Measurements from ENCODE around the gene BHMT2. TPM values are rescaled to one million over a fixed set of nuclear protein-coding genes. Genes with fewer than 3 reads are reported as not detected.

The BHMT2 gene
- total RNA-seq, 2 experiments from 2014 or later = not detected

GRCh38 chr5:79133121-79133656, 63.6 kb downstream of the BHMT2 start:
- Mint-ChIP-seq H3K36me3 (no peaks in the 10 kb centered on the region), H3K4me1 (ENCODE audit: low read depth) (peaks cover 13% of the 10 kb centered on the region), H3K9me3 (no peaks in the 10 kb centered on the region), H3K27ac (no peak overlapping the region), H3K27me3 (peaks cover 3% of the 10 kb centered on the region), H3K4me3 (peak overlapping the region; percentile 67)
- POLR2A ChIA-PET = interaction anchor here (1.1 to 1.2 kb wide), 2 partner anchors 104 to 794 kb away, joined by 3 to 5 read pairs; no protein-coding TSS in a partner anchor
- CTCF ChIA-PET = interaction anchor here (0.6 to 11.2 kb wide), 52 partner anchors 10 to 1441 kb away, joined by 3 to 404 read pairs (median 4); partner anchors contain the start of genes ARSB and BHMT
- intact Hi-C loops (cut with micrococcal nuclease) = loop anchor here (1.0 to 2.0 kb wide), 5 partner anchors 102 to 331 kb away; partner anchors contain the start of gene ARSB
- DNase-seq = no peak

GRCh38 chr5:79133657-79134451, 64.3 kb downstream of the BHMT2 start:
- Mint-ChIP-seq H3K9me3 (no peaks in the 10 kb centered on the region), H3K4me1 (ENCODE audit: low read depth) (peaks cover 13% of the 10 kb centered on the region), H3K36me3 (no peaks in the 10 kb centered on the region), H3K27ac (peak overlapping the region; percentile 74), H3K4me3 (peak overlapping the region; percentile 67), H3K27me3 (peaks cover 3% of the 10 kb centered on the region)
- DNase-seq = peak; percentile 81
- intact Hi-C loops (cut with micrococcal nuclease) = loop anchor here (1.0 to 2.0 kb wide), 5 partner anchors 101 to 330 kb away; partner anchors contain the start of gene ARSB
- ChIA-PET POLR2A (interaction anchor here (0.7 to 1.2 kb wide), 3 partner anchors 101 to 793 kb away, joined by 3 to 5 read pairs (median 3); no protein-coding TSS in a partner anchor), CTCF (interaction anchor here (0.5 to 11.2 kb wide), 46 partner anchors 11 to 1522 kb away, joined by 3 to 404 read pairs (median 5); partner anchors contain the start of genes ARSB and BHMT)

- Mint-ChIP-seq H3K27me3 (peaks cover 3% of the 10 kb centered on the region), H3K4me1 (ENCODE audit: low read depth) (peaks cover 13% of the 10 kb centered on the region), H3K4me3 (no peak overlapping the region), H3K27ac (no peak overlapping the region), H3K36me3 (no peaks in the 10 kb centered on the region), H3K9me3 (peaks cover 8% of the 10 kb centered on the region)
- DNase-seq = no peak
- POLR2A ChIA-PET = no interaction called here
- CTCF ChIA-PET = interaction anchor here (6.1 to 11.2 kb wide), 2 partner anchors 112 to 330 kb away, joined by 120 to 404 read pairs; no protein-coding TSS in a partner anchor
- intact Hi-C loops (cut with micrococcal nuclease) = no loop called here
Measured at GRCh38 chr5:79135790-79136553, 66.4 kb downstream of the BHMT2 start.

- no peaks in the 10 kb centered on the region for H3K36me3 Mint-ChIP-seq
- peaks cover 3% of the 10 kb centered on the region for H3K27me3 Mint-ChIP-seq
- ChIA-PET POLR2A (no interaction called here), CTCF (interaction anchor here (6.1 to 11.2 kb wide), 2 partner anchors 112 to 329 kb away, joined by 120 to 404 read pairs; no protein-coding TSS in a partner anchor)
- H3K4me1 Mint-ChIP-seq (ENCODE audit: low read depth) = peaks cover 13% of the 10 kb centered on the region
- H3K4me3 Mint-ChIP-seq = no peak overlapping the region
- DNase-seq = no peak
- peaks cover 10% of the 10 kb centered on the region for H3K9me3 Mint-ChIP-seq
- H3K27ac Mint-ChIP-seq = no peak overlapping the region
- intact Hi-C loops (cut with micrococcal nuclease) = no loop called here
Measured at GRCh38 chr5:79136618-79137017, 67.1 kb downstream of the BHMT2 start.

Other genes starting within 250 kb of the BHMT2 start
- gene ARSB, start 84.5 kb upstream of the BHMT2 start, total RNA-seq = 1 to 10 TPM; 9.3 to 9.9 TPM
- 1 to 10 TPM; 1.3 to 1.7 TPM for gene DMGDH, start 93 bp upstream of the BHMT2 start, total RNA-seq
- gene BHMT, start 42.0 kb downstream of the BHMT2 start, total RNA-seq = not detected
- 1 to 10 TPM; 8.6 to 9.1 TPM for gene JMY, start 166.4 kb downstream of the BHMT2 start, total RNA-seq